AG08396 (cell line): Measurements from ENCODE around the gene NCR2.
"Not testable (repeated sequence)": the region's sequence is repeated elsewhere in the genome, so short reads cannot be mapped to it uniquely, and the experiment has no call there.

ENCODE experiments used
- DNase-seq: peaks from one replicate; pipeline ENCODE4 v3.0.0; 2012; ENCODE audit warnings: low spot score, mixed read lengths

NCR2 gene

GRCh38 chr6:41335296-41335695 lies at the start of gene NCR2:
Gene NCR2, plus strand, starts transcription at chr6:41335608. Its CDS starts 269 bp downstream, at chr6:41335877.
- no peak for DNase-seq

- DNase-seq = no peak
These were observed 48.7 kb upstream of the NCR2 start, which contains the start of gene TREM1 for GRCh38 chr6:41286544-41287346. Gene TREM1, minus strand, starts transcription at chr6:41286682. Its CDS starts 27 bp downstream, at chr6:41286655.

GRCh38 chr6:41288030-41288753 lies 47.2 kb upstream of the NCR2 start:
- no peak for DNase-seq

- DNase-seq = no peak
These were observed 46.7 kb upstream of the NCR2 start for GRCh38 chr6:41288754-41289129.

GRCh38 chr6:41289815-41290214 lies 45.6 kb upstream of the NCR2 start:
- no peak for DNase-seq

GRCh38 chr6:41291717-41292116 lies 43.7 kb upstream of the NCR2 start:
- no peak for DNase-seq

- DNase-seq = no peak
These were observed 41.1 kb upstream of the NCR2 start for GRCh38 chr6:41294214-41294872.

GRCh38 chr6:41297248-41297647 lies 38.2 kb upstream of the NCR2 start:
- DNase-seq = not testable (repeated sequence)

GRCh38 chr6:41298785-41299502 lies 36.5 kb upstream of the NCR2 start:
- no peak for DNase-seq

- no peak for DNase-seq
These were observed 32.8 kb upstream of the NCR2 start for GRCh38 chr6:41302638-41303037.

- DNase-seq = peak; percentile 36
These were observed 29.1 kb upstream of the NCR2 start for GRCh38 chr6:41306187-41306854.

GRCh38 chr6:41315203-41315602 lies 20.2 kb upstream of the NCR2 start:
- no peak for DNase-seq

GRCh38 chr6:41315943-41316620 lies 19.3 kb upstream of the NCR2 start:
- no peak for DNase-seq

- no peak for DNase-seq
These were observed 17.2 kb upstream of the NCR2 start for GRCh38 chr6:41318261-41318653.

- DNase-seq = peak; percentile 85
These were observed 16.5 kb upstream of the NCR2 start for GRCh38 chr6:41318654-41319565.

- no peak for DNase-seq
These were observed 14.2 kb upstream of the NCR2 start for GRCh38 chr6:41321183-41321582.

- DNase-seq = no peak
These were observed 9.9 kb upstream of the NCR2 start for GRCh38 chr6:41325446-41326066.

GRCh38 chr6:41326092-41326491 lies 9.3 kb upstream of the NCR2 start:
- no peak for DNase-seq

- DNase-seq = no peak
These were observed 8.2 kb upstream of the NCR2 start for GRCh38 chr6:41327177-41327576.
